HCT116 (cell line): Measurements from ENCODE around the gene CUX1. TPM values are rescaled to one million over a fixed set of nuclear protein-coding genes. Genes with fewer than 3 reads are reported as not detected.

Source experiments
- ATAC-seq: fragments of 200-7000 bp; cut with Tn5 transposase; 2 replicates; pipeline ENCODE4 v1.9.1; 2020; ENCODE audit warnings: mild to moderate bottlenecking, moderate library complexity
- BruUV-seq: library from RNA; stranded (reverse); fragments of 400-500 nt; replicated peaks from 2 replicates; lab custom pipeline; 2021; lab: Mats Ljungman, UMichigan
- CTCF ChIA-PET: fragments of 300-600 bp; sonication (Branson Sonifier 250); formaldehyde crosslinking; loops from one replicate; lab custom pipeline; 2021; ENCODE audit warnings: antibody characterized with exemption; lab: Charles Lee
- POLR2A ChIA-PET: fragments of 300-600, 350-600 bp; sonication (Branson Sonifier 250); formaldehyde crosslinking; loops from one replicate; lab custom pipeline; 2021; ENCODE audit warnings: antibody characterized with exemption; lab: Charles Lee
- RAD21 ChIA-PET, 2 experiments: fragments of 300-600 bp; sonication (Branson Sonifier 250); formaldehyde crosslinking; loops; one replicate each; lab custom pipeline; 2023; ENCODE audit warnings: low total read pairs in 2 of 2; ENCODE audit not compliant: uncharacterized antibody in 2 of 2, unreplicated experiment in 2 of 2, low non-redundant PET in 1 of 2; lab: Charles Lee
- DNase-seq: peaks from one replicate; pipeline ENCODE4 v3.0.0-alpha.2; 2010; ENCODE audit warnings: low read depth, low spot score
- H2AFZ ChIP-seq: fragments of 200-600 bp; shearing (Covaris generic), sonication (generic); 2 replicates; pipeline ENCODE4 v1.6.1; 2017; ENCODE audit warnings: low read depth, mixed run types, mixed read lengths, antibody characterized with exemption, low read length; ENCODE audit not compliant: poor library complexity, severe bottlenecking
- H3K27ac ChIP-seq: 2 replicates; pipeline ENCODE4 v1.5.1; 2012; ENCODE audit warnings: low read depth, low read length
- H3K27me3 ChIP-seq: fragments of 200-600 bp; sonication (generic); 2 replicates; pipeline ENCODE4 v1.6.1; 2016; ENCODE audit warnings: mixed run types, low read length, mixed read lengths; ENCODE audit not compliant: insufficient read depth
- H3K36me3 ChIP-seq, 2 experiments: fragments of 200-500 bp in 1 of 2; fragments of 200-600 bp in 1 of 2; sonication (Bioruptor generic) in 1 of 2; sonication (generic) in 1 of 2; 2 replicates each; pipeline versions ENCODE4 v1.5.1 to v1.6.1; 2014 to 2016; ENCODE audit warnings: low read length in 2 of 2, inconsistent platforms in 1 of 2, mixed read lengths in 1 of 2, mixed run types in 1 of 2; ENCODE audit not compliant: insufficient read depth in 2 of 2, control insufficient read depth in 1 of 2
- H3K4me1 ChIP-seq, 2 experiments: fragments of 200-600 bp in 1 of 2; sonication (generic) in 1 of 2; 2 replicates each; pipeline versions ENCODE4 v1.5.1 to v1.6.1; 2012 to 2017; ENCODE audit warnings: low read length in 2 of 2, inconsistent platforms in 1 of 2, mild to moderate bottlenecking in 1 of 2, mixed read lengths in 1 of 2, mixed run types in 1 of 2, moderate library complexity in 1 of 2; ENCODE audit not compliant: insufficient read depth in 2 of 2, control insufficient read depth in 1 of 2
- H3K4me2 ChIP-seq: fragments of 200-600 bp; sonication (generic); 2 replicates; pipeline ENCODE4 v1.6.1; 2017; ENCODE audit warnings: mixed run types, low read length, mixed read lengths
- H3K4me3 ChIP-seq, 2 experiments: fragments of 200-600 bp in 1 of 2; sonication (generic) in 1 of 2; replicated peaks in 1 of 2; 2 replicates each; pipeline ENCODE4 v1.5.1; 2011 to 2016; ENCODE audit warnings: low read length in 2 of 2, control low read depth in 1 of 2, low read depth in 1 of 2, mild to moderate bottlenecking in 1 of 2, mixed read lengths in 1 of 2, mixed run types in 1 of 2
- H3K79me2 ChIP-seq: fragments of 200-600 bp; sonication (generic); 2 replicates; pipeline ENCODE4 v1.6.1; 2017; ENCODE audit warnings: mild to moderate bottlenecking, mixed run types, low read length, moderate library complexity, mixed read lengths; ENCODE audit not compliant: insufficient read depth
- H3K9ac ChIP-seq: fragments of 200-600 bp; sonication (generic); 2 replicates; pipeline ENCODE4 v1.6.1; 2016; ENCODE audit warnings: low read length, mixed read lengths
- H3K9me2 ChIP-seq: fragments of 200-600 bp; sonication (generic), shearing (Covaris generic); 2 replicates; pipeline ENCODE4 v1.6.1; 2017; ENCODE audit warnings: mixed run types, mild to moderate bottlenecking, moderate library complexity; ENCODE audit not compliant: insufficient read depth
- H3K9me3 ChIP-seq, 2 experiments: fragments of 200-500 bp in 1 of 2; fragments of 200-600 bp in 1 of 2; sonication (Bioruptor generic) in 1 of 2; sonication (generic) in 1 of 2; 2 replicates each; pipeline ENCODE4 v1.6.1; 2014 to 2017; ENCODE audit warnings: low read length in 2 of 2, mixed read lengths in 2 of 2, inconsistent platforms in 1 of 2, low read depth in 1 of 2, mild to moderate bottlenecking in 1 of 2, mixed run types in 1 of 2, moderate library complexity in 1 of 2; ENCODE audit not compliant: control insufficient read depth in 1 of 2, insufficient read depth in 1 of 2
- H4K20me1 ChIP-seq: fragments of 200-600 bp; sonication (generic), shearing (Covaris generic); 2 replicates; pipeline ENCODE4 v1.6.1; 2017; ENCODE audit warnings: mixed run types, mild to moderate bottlenecking, moderate library complexity; ENCODE audit not compliant: insufficient read depth
- ATF3 ChIP-seq: IDR thresholded peaks from 2 replicates; pipeline ENCODE4 v1.6.1; 2012
- CEBPB ChIP-seq: IDR thresholded peaks from 2 replicates; pipeline ENCODE4 v1.6.1; 2012; ENCODE audit warnings: low read depth
- EZH2phosphoT487 ChIP-seq: fragments of 200-600 bp; IDR thresholded peaks from 2 replicates; pipeline ENCODE4 v1.6.1; 2018; ENCODE audit warnings: antibody characterized with exemption, borderline replicate concordance
- FOSL1 ChIP-seq: IDR thresholded peaks from 2 replicates; pipeline ENCODE4 v1.6.1; 2012; ENCODE audit warnings: low read depth
- JUND ChIP-seq: IDR thresholded peaks from 2 replicates; pipeline ENCODE4 v1.6.1; 2012
- MAX ChIP-seq: IDR thresholded peaks from 2 replicates; pipeline ENCODE4 v1.6.1; 2012
- POLR2A ChIP-seq: IDR thresholded peaks from 2 replicates; pipeline ENCODE4 v1.7.0; 2011; ENCODE audit warnings: borderline replicate concordance; ENCODE audit not compliant: insufficient read depth, insufficient read length; ENCODE audit errors: extremely low read depth
- POLR2AphosphoS5 ChIP-seq: IDR thresholded peaks from 2 replicates; pipeline ENCODE4 v1.6.1; 2011; ENCODE audit warnings: mild to moderate bottlenecking, low read depth, low read length, moderate library complexity
- RAD21 ChIP-seq: IDR thresholded peaks from 2 replicates; pipeline ENCODE4 v1.6.1; 2012; ENCODE audit warnings: low read depth, mild to moderate bottlenecking
- REST ChIP-seq: IDR thresholded peaks from 2 replicates; pipeline ENCODE4 v1.6.1; 2012; ENCODE audit warnings: low read depth
- SRF ChIP-seq: IDR thresholded peaks from 2 replicates; pipeline ENCODE4 v1.6.1; 2012; ENCODE audit warnings: low read depth
- TCF7L2 ChIP-seq: IDR thresholded peaks from 2 replicates; pipeline ENCODE4 v1.7.0; 2011; ENCODE audit warnings: borderline replicate concordance, inconsistent platforms; ENCODE audit not compliant: insufficient read depth, insufficient read length; ENCODE audit errors: extremely low read depth
- ZNF274 ChIP-seq: fragments of 200-500 bp; sonication (Bioruptor generic); IDR thresholded peaks from 2 replicates; pipeline ENCODE4 v1.6.1; 2014; ENCODE audit warnings: mild to moderate bottlenecking, low read depth, low read length, inconsistent platforms
- intact Hi-C: fragments of 100-400 bp; cut with micrococcal nuclease; formaldehyde crosslinking; loops from 2 replicates; pipeline ENCODE4 v1.10.0; 2022
- total RNA-seq: library from RNA; stranded (reverse); gene quantifications from one replicate; pipeline ENCODE4 v1.2.1, GENCODE V29; 2021; ENCODE audit not compliant: unreplicated experiment

The CUX1 gene
- total RNA-seq, 1 experiment from 2014 or later: 68.9 TPM

- H3K4me2 ChIP-seq: no peak overlapping the region
- no TSS peak for BruUV-seq
- intact Hi-C loops: no loop called here
Measured at GRCh38 chr7:102049765-102050164, 232.3 kb downstream of the CUX1 start.

GRCh38 chr7:102050864-102051460, 233.5 kb downstream of the CUX1 start:
- RAD21 ChIA-PET: no interaction called here
- H3K9me2 ChIP-seq: no peaks in the 10 kb centered on the region
- no peak for TF ChIP-seq FOSL1
- TF ChIP-seq ATF3: no peak
- no peak for TF ChIP-seq REST
- no peak for TF ChIP-seq POLR2AphosphoS5
- TF ChIP-seq EZH2phosphoT487: no peak
- no peak for TF ChIP-seq RAD21
- TF ChIP-seq JUND: no peak
- no peak for TF ChIP-seq SRF
- TF ChIP-seq ZNF274: no peak
- no peak for TF ChIP-seq POLR2A
- no peak for TF ChIP-seq CEBPB
- no peak for TF ChIP-seq MAX

More at GRCh38 chr7:102049765-102050164, 232.3 kb downstream of the CUX1 start:
- Histone ChIP-seq H3K36me3 (no peaks in the 10 kb centered on the region), H3K9ac (no peak overlapping the region), H4K20me1 (no peaks in the 10 kb centered on the region), H3K9me2 (no peaks in the 10 kb centered on the region), H3K79me2 (peaks cover 1% of the 10 kb centered on the region; the same call in 1 of the 2 replicates), H3K9me3 (no peaks in the 10 kb centered on the region), H3K4me3 (no peak overlapping the region), H3K4me1 (peaks cover 18 to 29% of the 10 kb centered on the region in 2 experiments), H3K27ac (no peak overlapping the region), H2AFZ (no peak overlapping the region), H3K27me3 (no peaks in the 10 kb centered on the region)
- ATAC-seq: no peak
- TF ChIP-seq TCF7L2 (no peak), ATF3 (no peak), ZNF274 (no peak), EZH2phosphoT487 (no peak), CEBPB (no peak)
- DNase-seq: no peak
- ChIA-PET POLR2A (no interaction called here), RAD21 (no interaction called here), CTCF (no interaction called here)

More at GRCh38 chr7:102050864-102051460, 233.5 kb downstream of the CUX1 start:
- CTCF ChIA-PET: no interaction called here
- Histone ChIP-seq H3K27ac (no peak overlapping the region), H3K9me3 (0 out of 4 replicates have a peak, but pooled peaks cover 0 to under 1% of the 10 kb centered on the region in 2 experiments), H3K4me3 (no peak overlapping the region), H3K79me2 (no peaks in the 10 kb centered on the region; the same call in 1 of the 2 replicates), H3K27me3 (no peaks in the 10 kb centered on the region), H3K4me2 (no peak overlapping the region), H2AFZ (no peak overlapping the region), H3K4me1 (peaks cover 12 to 17% of the 10 kb centered on the region in 2 experiments), H3K9ac (no peak overlapping the region), H3K36me3 (0 out of 4 replicates have a peak, but pooled peaks cover 0 to 2% of the 10 kb centered on the region in 2 experiments), H4K20me1 (no peaks in the 10 kb centered on the region)
- ATAC-seq (no peak), DNase-seq (no peak)
- BruUV-seq: no TSS peak
- POLR2A ChIA-PET: no interaction called here
- intact Hi-C loops: no loop called here
